Skeletal muscle tissue (tissue), 2 donors: Measurements from ENCODE around the gene MSTO1. TPM values are rescaled to one million over a fixed set of nuclear protein-coding genes. Genes with fewer than 3 reads are reported as not detected.

Experiments
- small RNA-seq: library from RNA; depleted of rRNA; stranded (forward); fragments of <200 nt; gene quantifications from one replicate; pipeline ENCODE3, GENCODE V24; 2014
- total RNA-seq: library from RNA; depleted of rRNA; stranded (reverse); fragments of >200 nt; gene quantifications from one replicate; pipeline ENCODE4 v1.2.3, GENCODE V29; 2014

The MSTO1 gene
- total RNA-seq, 1 donor from 2014 or later: 16.2 TPM

Small RNA genes lying within 50 kb of the gene (small RNA-seq; reads per million reads assigned to genes)
- gene AL353807.4: not detected

Other genes starting within 250 kb of the MSTO1 start
- 35.0 TPM for gene ASH1L, start 47.4 kb upstream of the MSTO1 start, total RNA-seq
- 358 TPM for gene YY1AP1, start 78.6 kb downstream of the MSTO1 start, total RNA-seq
- 63.7 TPM for gene DAP3, start 78.9 kb downstream of the MSTO1 start, total RNA-seq
- gene GON4L, start 247.0 kb downstream of the MSTO1 start, total RNA-seq: 32.9 TPM
- gene SYT11, start 249.3 kb downstream of the MSTO1 start, total RNA-seq: 10.4 TPM